HUES48 (cell line): ENCODE data around the gene CAMK2B.

Experiments
- H3K27ac ChIP-seq: one replicate; pipeline ENCODE4 v1.7.0; 2013; ENCODE audit warnings: low read depth, low read length, inconsistent platforms
- H3K27me3 ChIP-seq: 2 replicates; pipeline ENCODE4 v1.6.1; 2013; ENCODE audit warnings: mild to moderate bottlenecking, low read length; ENCODE audit not compliant: control insufficient read depth, insufficient read depth
- H3K36me3 ChIP-seq: 2 replicates; pipeline ENCODE4 v1.6.1; 2013; ENCODE audit warnings: low read length; ENCODE audit not compliant: control insufficient read depth, insufficient read depth
- H3K4me1 ChIP-seq: 2 replicates; pipeline ENCODE4 v1.6.1; 2013; ENCODE audit warnings: mild to moderate bottlenecking, low read length; ENCODE audit not compliant: control insufficient read depth, insufficient read depth
- H3K4me3 ChIP-seq: 2 replicates; pipeline ENCODE4 v1.5.1; 2013; ENCODE audit warnings: mild to moderate bottlenecking, low read depth, low read length
- H3K9ac ChIP-seq: 2 replicates; pipeline ENCODE4 v1.6.1; 2013; ENCODE audit warnings: mild to moderate bottlenecking, low read depth, low read length, moderate library complexity
- H3K9me3 ChIP-seq: 2 replicates; pipeline ENCODE4 v1.6.1; 2013; ENCODE audit warnings: low read length; ENCODE audit not compliant: control insufficient read depth, insufficient read depth

Gene CAMK2B

GRCh38 chr7:44329888-44330287 lies 4.5 kb upstream of the CAMK2B start:
- Histone ChIP-seq H3K4me1 (peaks cover 3% of the 10 kb centered on the region; the same call in 1 of the 2 replicates), H3K9ac (no peak overlapping the region), H3K4me3 (no peak overlapping the region), H3K27ac (no peak overlapping the region), H3K9me3 (no peaks in the 10 kb centered on the region), H3K36me3 (no peaks in the 10 kb centered on the region), H3K27me3 (peaks cover 32% of the 10 kb centered on the region)

GRCh38 chr7:44329081-44329480 lies 3.7 kb upstream of the CAMK2B start:
- H3K4me1 ChIP-seq = peaks cover 3% of the 10 kb centered on the region; the same call in 1 of the 2 replicates
- H3K9me3 ChIP-seq = no peaks in the 10 kb centered on the region
- H3K27me3 ChIP-seq = peaks cover 40% of the 10 kb centered on the region
- no peak overlapping the region for H3K4me3 ChIP-seq
- H3K36me3 ChIP-seq = no peaks in the 10 kb centered on the region
- no peak overlapping the region for H3K9ac ChIP-seq
- no peak overlapping the region for H3K27ac ChIP-seq

- Histone ChIP-seq H3K4me3 (no peak overlapping the region), H3K9me3 (no peaks in the 10 kb centered on the region), H3K9ac (no peak overlapping the region), H3K27ac (no peak overlapping the region), H3K27me3 (peaks cover 51% of the 10 kb centered on the region), H3K36me3 (no peaks in the 10 kb centered on the region), H3K4me1 (peaks cover 3% of the 10 kb centered on the region; the same call in 1 of the 2 replicates)
These were observed 2.6 kb upstream of the CAMK2B start for GRCh38 chr7:44327981-44328380.

- Histone ChIP-seq H3K27me3 (peaks cover 56% of the 10 kb centered on the region), H3K9me3 (no peaks in the 10 kb centered on the region), H3K4me3 (no peak overlapping the region), H3K4me1 (peaks cover 3% of the 10 kb centered on the region; the same call in 1 of the 2 replicates), H3K27ac (no peak overlapping the region), H3K9ac (no peak overlapping the region), H3K36me3 (no peaks in the 10 kb centered on the region)
These were observed 1.1 kb upstream of the CAMK2B start for GRCh38 chr7:44326261-44327125.

GRCh38 chr7:44325811-44326241 lies 432 bp upstream of the CAMK2B start:
- Histone ChIP-seq H3K27me3 (peaks cover 56% of the 10 kb centered on the region), H3K4me1 (peaks cover 3% of the 10 kb centered on the region; the same call in 1 of the 2 replicates), H3K9me3 (no peaks in the 10 kb centered on the region), H3K36me3 (no peaks in the 10 kb centered on the region), H3K9ac (no peak overlapping the region), H3K4me3 (peak overlapping the region; percentile 54; the same call in 1 of the 2 replicates), H3K27ac (no peak overlapping the region)

GRCh38 chr7:44324481-44325200 lies 753 bp downstream of the CAMK2B start:
- no peaks in the 10 kb centered on the region for H3K9me3 ChIP-seq
- H3K27me3 ChIP-seq = peaks cover 56% of the 10 kb centered on the region
- peak overlapping the region; percentile 54; the same call in 1 of the 2 replicates for H3K4me3 ChIP-seq

GRCh38 chr7:44324204-44324480 lies 1.3 kb downstream of the CAMK2B start:
- peaks cover 3% of the 10 kb centered on the region; the same call in 1 of the 2 replicates for H3K4me1 ChIP-seq
- H3K27me3 ChIP-seq = peaks cover 56% of the 10 kb centered on the region
- no peak overlapping the region; the same call in 1 of the 2 replicates for H3K4me3 ChIP-seq
- H3K9me3 ChIP-seq = no peaks in the 10 kb centered on the region
- H3K36me3 ChIP-seq = no peaks in the 10 kb centered on the region
- no peak overlapping the region for H3K9ac ChIP-seq
- H3K27ac ChIP-seq = no peak overlapping the region

More at GRCh38 chr7:44324481-44325200, 753 bp downstream of the CAMK2B start:
- H3K36me3 ChIP-seq = no peaks in the 10 kb centered on the region
- no peak overlapping the region for H3K9ac ChIP-seq
- peaks cover 3% of the 10 kb centered on the region; the same call in 1 of the 2 replicates for H3K4me1 ChIP-seq
- no peak overlapping the region for H3K27ac ChIP-seq

GRCh38 chr7:44323381-44324203 lies 1.8 kb downstream of the CAMK2B start:
- Histone ChIP-seq H3K9me3 (no peaks in the 10 kb centered on the region), H3K27me3 (peaks cover 56% of the 10 kb centered on the region), H3K4me3 (no peak overlapping the region), H3K9ac (no peak overlapping the region), H3K4me1 (peaks cover 3% of the 10 kb centered on the region; the same call in 1 of the 2 replicates), H3K27ac (no peak overlapping the region), H3K36me3 (no peaks in the 10 kb centered on the region)

- Histone ChIP-seq H3K9ac (no peak overlapping the region), H3K27me3 (peaks cover 50% of the 10 kb centered on the region), H3K9me3 (no peaks in the 10 kb centered on the region)
These were observed 2.6 kb downstream of the CAMK2B start for GRCh38 chr7:44322631-44323363.

GRCh38 chr7:44321796-44322195 lies 3.6 kb downstream of the CAMK2B start:
- Histone ChIP-seq H3K4me3 (no peak overlapping the region), H3K27ac (no peak overlapping the region), H3K27me3 (peaks cover 41% of the 10 kb centered on the region), H3K4me1 (peaks cover 3% of the 10 kb centered on the region; the same call in 1 of the 2 replicates), H3K9me3 (no peaks in the 10 kb centered on the region), H3K36me3 (no peaks in the 10 kb centered on the region), H3K9ac (no peak overlapping the region)

More at GRCh38 chr7:44322631-44323363, 2.6 kb downstream of the CAMK2B start:
- no peaks in the 10 kb centered on the region for H3K36me3 ChIP-seq
- no peak overlapping the region for H3K4me3 ChIP-seq
- H3K27ac ChIP-seq = no peak overlapping the region
- peaks cover 3% of the 10 kb centered on the region; the same call in 1 of the 2 replicates for H3K4me1 ChIP-seq
